ENCODE data around the gene PISD. TPM values are rescaled to one million over a fixed set of nuclear protein-coding genes. Genes with fewer than 3 reads are reported as not detected.

The PISD gene
- total and polyA plus RNA-seq, 9 of the 15 experiments (the other 6 are each of a cell fraction or from before 2014, with no cell fraction given) = 24.5 to 65.9 (median 36.6) TPM

DNA sequence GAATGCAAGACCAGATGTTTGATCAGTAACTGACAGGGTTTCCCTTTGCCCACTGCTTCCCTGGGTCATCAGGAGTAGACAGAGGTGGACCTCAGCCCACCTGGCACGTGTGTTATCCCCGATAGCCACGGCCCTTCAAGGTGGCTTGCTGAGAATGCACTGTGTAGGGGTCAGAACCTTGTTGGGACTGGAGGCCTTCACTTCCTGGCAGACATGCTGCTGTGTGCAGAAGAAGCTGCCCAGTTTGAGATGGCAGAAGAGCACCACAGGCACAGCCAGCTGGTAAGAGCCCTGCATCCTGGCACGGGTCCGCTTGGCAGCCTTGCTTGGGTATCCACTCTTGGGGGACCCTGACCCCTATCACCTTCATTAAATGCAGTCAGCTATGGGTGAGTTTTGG, 83.8 kb downstream of the PISD start:
- no peaks in the 10 kb centered on the region for H3K4me1 ChIP-seq (replicated peaks in 1 of 2; ENCODE audit: control insufficient read depth in 2 of 2, insufficient read depth in 2 of 2, low read length in 2 of 2)
- FAIRE-seq = no peak
- intact Hi-C loops (cut with micrococcal nuclease) = no loop called here
- in situ Hi-C loops (cut with MboI) = no loop called here
- H3K4me2 ChIP-seq (ENCODE audit: insufficient read depth, low read length) = no peak overlapping the region
- H3K9ac ChIP-seq (ENCODE audit: insufficient read depth in 1 of 2, low read depth in 2 of 2, low read length in 2 of 2) = no peak overlapping the region
- ChIA-PET POLR2A (interaction anchor here (0.5 to 0.9 kb wide), 3 partner anchors 46 to 488 kb away, joined by 3 read pairs; no protein-coding TSS in a partner anchor), CTCF (ENCODE audit: low intra/inter-chr PET ratio) (no interaction called here)
- no peaks in the 10 kb centered on the region for H3K27me3 ChIP-seq (ENCODE audit: control insufficient read depth in 2 of 2, insufficient read depth in 2 of 2, low read length in 2 of 2)
- H4K20me1 ChIP-seq (replicated peaks; ENCODE audit: control insufficient read depth, insufficient read depth, low read length) = no peaks in the 10 kb centered on the region
- H3K9me3 ChIP-seq (replicated peaks; ENCODE audit: control insufficient read depth, insufficient read depth, low read depth, low read length) = no peaks in the 10 kb centered on the region
- no peak for TF ChIP-seq KAT8 (IDR thresholded peaks at IDR 0.05; ENCODE audit: low read depth)
- TF ChIP-seq, protein P1, sequence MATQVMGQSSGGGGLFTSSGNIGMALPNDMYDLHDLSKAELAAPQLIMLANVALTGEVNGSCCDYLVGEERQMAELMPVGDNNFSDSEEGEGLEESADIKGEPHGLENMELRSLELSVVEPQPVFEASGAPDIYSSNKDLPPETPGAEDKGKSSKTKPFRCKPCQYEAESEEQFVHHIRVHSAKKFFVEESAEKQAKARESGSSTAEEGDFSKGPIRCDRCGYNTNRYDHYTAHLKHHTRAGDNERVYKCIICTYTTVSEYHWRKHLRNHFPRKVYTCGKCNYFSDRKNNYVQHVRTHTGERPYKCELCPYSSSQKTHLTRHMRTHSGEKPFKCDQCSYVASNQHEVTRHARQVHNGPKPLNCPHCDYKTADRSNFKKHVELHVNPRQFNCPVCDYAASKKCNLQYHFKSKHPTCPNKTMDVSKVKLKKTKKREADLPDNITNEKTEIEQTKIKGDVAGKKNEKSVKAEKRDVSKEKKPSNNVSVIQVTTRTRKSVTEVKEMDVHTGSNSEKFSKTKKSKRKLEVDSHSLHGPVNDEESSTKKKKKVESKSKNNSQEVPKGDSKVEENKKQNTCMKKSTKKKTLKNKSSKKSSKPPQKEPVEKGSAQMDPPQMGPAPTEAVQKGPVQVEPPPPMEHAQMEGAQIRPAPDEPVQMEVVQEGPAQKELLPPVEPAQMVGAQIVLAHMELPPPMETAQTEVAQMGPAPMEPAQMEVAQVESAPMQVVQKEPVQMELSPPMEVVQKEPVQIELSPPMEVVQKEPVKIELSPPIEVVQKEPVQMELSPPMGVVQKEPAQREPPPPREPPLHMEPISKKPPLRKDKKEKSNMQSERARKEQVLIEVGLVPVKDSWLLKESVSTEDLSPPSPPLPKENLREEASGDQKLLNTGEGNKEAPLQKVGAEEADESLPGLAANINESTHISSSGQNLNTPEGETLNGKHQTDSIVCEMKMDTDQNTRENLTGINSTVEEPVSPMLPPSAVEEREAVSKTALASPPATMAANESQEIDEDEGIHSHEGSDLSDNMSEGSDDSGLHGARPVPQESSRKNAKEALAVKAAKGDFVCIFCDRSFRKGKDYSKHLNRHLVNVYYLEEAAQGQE (IDR thresholded peaks at IDR 0.05; ENCODE audit: borderline replicate concordance) = no peak
- TF ChIP-seq, protein P1 (CRISPR knock-in tag; IDR thresholded peaks at IDR 0.05; ENCODE audit: low read depth) = no peak
- TF ChIP-seq, protein P2, sequence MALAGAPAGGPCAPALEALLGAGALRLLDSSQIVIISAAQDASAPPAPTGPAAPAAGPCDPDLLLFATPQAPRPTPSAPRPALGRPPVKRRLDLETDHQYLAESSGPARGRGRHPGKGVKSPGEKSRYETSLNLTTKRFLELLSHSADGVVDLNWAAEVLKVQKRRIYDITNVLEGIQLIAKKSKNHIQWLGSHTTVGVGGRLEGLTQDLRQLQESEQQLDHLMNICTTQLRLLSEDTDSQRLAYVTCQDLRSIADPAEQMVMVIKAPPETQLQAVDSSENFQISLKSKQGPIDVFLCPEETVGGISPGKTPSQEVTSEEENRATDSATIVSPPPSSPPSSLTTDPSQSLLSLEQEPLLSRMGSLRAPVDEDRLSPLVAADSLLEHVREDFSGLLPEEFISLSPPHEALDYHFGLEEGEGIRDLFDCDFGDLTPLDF (CRISPR knock-in tag; IDR thresholded peaks at IDR 0.05) = no peak
- no peak for TF ChIP-seq NCOA4 (IDR thresholded peaks at IDR 0.05; ENCODE audit: partially characterized antibody)
- no peak for TF ChIP-seq ZNF263 (CRISPR knock-in tag; IDR thresholded peaks at IDR 0.05; ENCODE audit: borderline replicate concordance)
- H3K36me3 ChIP-seq (ENCODE audit: control insufficient read depth, insufficient read depth, low read length) = peaks cover 23% of the 10 kb centered on the region; the same call in 2 of the 3 replicates
- no peak overlapping the region for H3K4me3 ChIP-seq
- WGBS (ENCODE audit: insufficient coverage, low coverage, missing lambda C conversion rate) = 76% methylated on average over 5 of the region's 5 CpGs
- DNase-seq (ENCODE audit: extremely low read depth in 1 of 4, low spot score in 3 of 4) = no peak
- H2AFZ ChIP-seq (ENCODE audit: low read depth, low read length) = no peak overlapping the region
- H3K9me1 ChIP-seq (ENCODE audit: control insufficient read depth, insufficient read depth, low read length) = no peaks in the 10 kb centered on the region
- no peaks in the 10 kb centered on the region for H3K79me2 ChIP-seq (ENCODE audit: control insufficient read depth, insufficient read depth, low read length)
- no peak overlapping the region for H3K27ac ChIP-seq (ENCODE audit: extremely low read depth, low read depth, low read length)
- BruUV-seq (replicated peaks) = no TSS peak
- ATAC-seq = no peak
